ENCODE results near the gene ATP2B2. TPM values are rescaled to one million over a fixed set of nuclear protein-coding genes. Genes with fewer than 3 reads are reported as not detected.
A peak's percentile ranks its signal among the peaks of the same experiment; 100 is the strongest.

The ATP2B2 gene
- total RNA-seq, 1 experiment from 2014 or later, result not detected

- Histone ChIP-seq H3K27ac (ENCODE audit: low read depth, low read length) (no peak overlapping the region), H2AFZ (ENCODE audit: low read depth, low read length, poor library complexity, severe bottlenecking) (no peak overlapping the region), H3K79me2 (ENCODE audit: insufficient read depth, low read length) (peaks cover 29% of the 10 kb centered on the region), H3K9me3 (ENCODE audit: control insufficient read depth in 1 of 2, insufficient read depth in 1 of 2, low read depth in 1 of 2, low read length in 2 of 2) (no peaks in the 10 kb centered on the region), H3K4me3 (replicated peaks in 1 of 2; ENCODE audit: low read depth in 1 of 2, low read length in 2 of 2) (no peak overlapping the region), H3K9ac (ENCODE audit: low read length) (no peak overlapping the region), H4K20me1 (ENCODE audit: insufficient read depth) (0 out of 2 replicates have a peak, but pooled peaks cover 4% of the 10 kb centered on the region), H3K9me2 (ENCODE audit: insufficient read depth) (no peaks in the 10 kb centered on the region), H3K36me3 (ENCODE audit: control insufficient read depth in 1 of 2, insufficient read depth in 2 of 2, low read length in 2 of 2) (peaks cover 8 to 38% of the 10 kb centered on the region in 2 experiments; a peak in 3 of 4 replicates), H3K4me2 (ENCODE audit: low read length) (no peak overlapping the region), H3K4me1 (ENCODE audit: control insufficient read depth in 1 of 2, insufficient read depth in 2 of 2, low read length in 2 of 2) (no peaks in the 10 kb centered on the region), H3K27me3 (ENCODE audit: insufficient read depth, low read length) (no peaks in the 10 kb centered on the region)
- ATAC-seq (no peak), DNase-seq (ENCODE audit: low read depth, low spot score) (no peak)
- ChIA-PET RAD21 (ENCODE audit: low non-redundant PET in 1 of 2, low total read pairs in 2 of 2, uncharacterized antibody in 2 of 2, unreplicated experiment in 2 of 2) (no interaction called here), POLR2A (no interaction called here), CTCF (interaction anchor here (1.2 kb wide), 1 partner anchor 8 kb away, joined by 3 read pairs; no protein-coding TSS in a partner anchor)
- intact Hi-C loops (cut with micrococcal nuclease), result no loop called here
- TF ChIP-seq SIN3A (IDR thresholded peaks at IDR 0.05; ENCODE audit: low read depth) (no peak), POLR2AphosphoS5 (IDR thresholded peaks at IDR 0.05; ENCODE audit: low read depth, low read length) (no peak), TCF7L2 (IDR thresholded peaks at IDR 0.05; ENCODE audit: borderline replicate concordance, extremely low read depth, insufficient read depth, insufficient read length) (no peak), EZH2 (IDR thresholded peaks at IDR 0.05) (no peak), ZFX (IDR thresholded peaks at IDR 0.05) (0 out of 2 replicates have a peak, but pooled peaks have one; percentile 11)
- TF ChIP-seq, protein P1, sequence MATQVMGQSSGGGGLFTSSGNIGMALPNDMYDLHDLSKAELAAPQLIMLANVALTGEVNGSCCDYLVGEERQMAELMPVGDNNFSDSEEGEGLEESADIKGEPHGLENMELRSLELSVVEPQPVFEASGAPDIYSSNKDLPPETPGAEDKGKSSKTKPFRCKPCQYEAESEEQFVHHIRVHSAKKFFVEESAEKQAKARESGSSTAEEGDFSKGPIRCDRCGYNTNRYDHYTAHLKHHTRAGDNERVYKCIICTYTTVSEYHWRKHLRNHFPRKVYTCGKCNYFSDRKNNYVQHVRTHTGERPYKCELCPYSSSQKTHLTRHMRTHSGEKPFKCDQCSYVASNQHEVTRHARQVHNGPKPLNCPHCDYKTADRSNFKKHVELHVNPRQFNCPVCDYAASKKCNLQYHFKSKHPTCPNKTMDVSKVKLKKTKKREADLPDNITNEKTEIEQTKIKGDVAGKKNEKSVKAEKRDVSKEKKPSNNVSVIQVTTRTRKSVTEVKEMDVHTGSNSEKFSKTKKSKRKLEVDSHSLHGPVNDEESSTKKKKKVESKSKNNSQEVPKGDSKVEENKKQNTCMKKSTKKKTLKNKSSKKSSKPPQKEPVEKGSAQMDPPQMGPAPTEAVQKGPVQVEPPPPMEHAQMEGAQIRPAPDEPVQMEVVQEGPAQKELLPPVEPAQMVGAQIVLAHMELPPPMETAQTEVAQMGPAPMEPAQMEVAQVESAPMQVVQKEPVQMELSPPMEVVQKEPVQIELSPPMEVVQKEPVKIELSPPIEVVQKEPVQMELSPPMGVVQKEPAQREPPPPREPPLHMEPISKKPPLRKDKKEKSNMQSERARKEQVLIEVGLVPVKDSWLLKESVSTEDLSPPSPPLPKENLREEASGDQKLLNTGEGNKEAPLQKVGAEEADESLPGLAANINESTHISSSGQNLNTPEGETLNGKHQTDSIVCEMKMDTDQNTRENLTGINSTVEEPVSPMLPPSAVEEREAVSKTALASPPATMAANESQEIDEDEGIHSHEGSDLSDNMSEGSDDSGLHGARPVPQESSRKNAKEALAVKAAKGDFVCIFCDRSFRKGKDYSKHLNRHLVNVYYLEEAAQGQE (IDR thresholded peaks at IDR 0.05; ENCODE audit: low read depth), result no peak
- TF ChIP-seq, protein P2, sequence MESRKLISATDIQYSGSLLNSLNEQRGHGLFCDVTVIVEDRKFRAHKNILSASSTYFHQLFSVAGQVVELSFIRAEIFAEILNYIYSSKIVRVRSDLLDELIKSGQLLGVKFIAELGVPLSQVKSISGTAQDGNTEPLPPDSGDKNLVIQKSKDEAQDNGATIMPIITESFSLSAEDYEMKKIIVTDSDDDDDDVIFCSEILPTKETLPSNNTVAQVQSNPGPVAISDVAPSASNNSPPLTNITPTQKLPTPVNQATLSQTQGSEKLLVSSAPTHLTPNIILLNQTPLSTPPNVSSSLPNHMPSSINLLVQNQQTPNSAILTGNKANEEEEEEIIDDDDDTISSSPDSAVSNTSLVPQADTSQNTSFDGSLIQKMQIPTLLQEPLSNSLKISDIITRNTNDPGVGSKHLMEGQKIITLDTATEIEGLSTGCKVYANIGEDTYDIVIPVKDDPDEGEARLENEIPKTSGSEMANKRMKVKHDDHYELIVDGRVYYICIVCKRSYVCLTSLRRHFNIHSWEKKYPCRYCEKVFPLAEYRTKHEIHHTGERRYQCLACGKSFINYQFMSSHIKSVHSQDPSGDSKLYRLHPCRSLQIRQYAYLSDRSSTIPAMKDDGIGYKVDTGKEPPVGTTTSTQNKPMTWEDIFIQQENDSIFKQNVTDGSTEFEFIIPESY (IDR thresholded peaks at IDR 0.05; ENCODE audit: extremely low read depth, insufficient replicate concordance, low read length), result no peak
- BruUV-seq (replicated peaks), result no TSS peak
Observed at GRCh38 chr3:10279384-10280176, 225.8 kb downstream of the ATP2B2 start.

Data from HCT116 (cell line).